HS-5 (cell line): ENCODE measurements around the gene FATE1.

Experiments
- DNase-seq: peaks from one replicate; pipeline ENCODE4 v3.0.0-alpha.2; 2012; ENCODE audit warnings: low read depth

Gene FATE1

DNA sequence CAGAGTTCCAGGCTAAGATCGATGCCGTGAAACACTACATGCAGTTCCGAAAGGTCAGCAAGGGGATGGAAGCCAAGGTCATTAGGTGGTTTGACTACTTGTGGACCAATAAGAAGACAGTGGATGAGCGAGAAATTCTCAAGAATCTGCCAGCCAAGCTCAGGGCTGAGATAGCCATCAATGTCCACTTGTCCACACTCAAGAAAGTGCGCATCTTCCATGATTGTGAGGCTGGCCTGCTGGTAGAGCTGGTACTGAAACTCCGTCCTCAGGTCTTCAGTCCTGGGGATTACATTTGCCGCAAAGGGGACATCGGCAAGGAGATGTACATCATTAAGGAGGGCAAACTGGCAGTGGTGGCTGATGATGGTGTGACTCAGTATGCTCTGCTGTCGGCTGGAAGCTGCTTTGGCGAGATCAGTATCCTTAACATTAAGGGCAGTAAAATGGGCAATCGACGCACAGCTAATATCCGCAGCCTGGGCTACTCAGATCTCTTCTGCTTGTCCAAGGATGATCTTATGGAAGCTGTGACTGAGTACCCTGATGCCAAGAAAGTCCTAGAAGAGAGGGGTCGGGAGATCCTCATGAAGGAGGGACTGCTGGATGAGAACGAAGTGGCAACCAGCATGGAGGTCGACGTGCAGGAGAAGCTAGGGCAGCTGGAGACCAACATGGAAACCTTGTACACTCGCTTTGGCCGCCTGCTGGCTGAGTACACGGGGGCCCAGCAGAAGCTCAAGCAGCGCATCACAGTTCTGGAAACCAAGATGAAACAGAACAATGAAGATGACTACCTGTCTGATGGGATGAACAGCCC lies 28.0 kb downstream of the FATE1 start:
- DNase-seq: no peak

DNA sequence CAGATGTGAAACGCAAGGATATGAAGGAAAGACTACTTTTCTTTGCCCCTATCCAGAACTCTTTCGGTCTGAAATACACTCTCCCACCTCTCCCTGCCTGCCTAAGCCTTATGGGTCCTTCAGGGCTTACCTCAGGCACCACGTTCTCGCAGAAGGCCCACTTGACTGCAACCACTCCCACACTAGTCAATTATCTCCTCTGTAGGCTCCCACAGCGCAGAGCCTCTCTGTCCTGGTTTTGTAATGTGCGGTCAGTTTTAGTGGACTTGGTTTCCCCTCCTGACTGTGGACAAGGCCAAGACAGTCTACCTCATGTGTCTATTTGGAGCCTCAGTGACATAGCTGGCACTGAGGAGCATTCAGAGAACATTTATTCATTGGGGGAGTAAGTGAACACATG lies 29.8 kb downstream of the FATE1 start:
- no peak for DNase-seq

DNA sequence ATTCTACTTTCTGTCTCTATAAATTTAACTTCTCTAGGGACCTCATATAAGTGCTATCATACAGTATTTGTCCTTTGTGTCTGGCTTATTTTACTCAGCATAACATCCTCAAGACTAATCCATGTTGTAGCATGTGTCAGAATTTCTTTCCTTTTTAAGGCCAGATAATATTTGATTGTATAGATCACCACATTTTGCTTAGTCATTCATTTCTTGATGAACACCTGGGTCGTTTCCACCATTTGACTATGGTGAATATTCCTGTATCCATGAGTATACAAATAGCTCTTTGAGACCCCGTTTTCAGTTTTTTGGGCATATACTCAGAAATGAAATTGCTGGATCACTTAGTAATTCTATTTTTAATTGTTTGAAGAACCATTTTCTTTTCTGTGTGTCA lies 30.7 kb downstream of the FATE1 start:
- DNase-seq: no peak

DNA sequence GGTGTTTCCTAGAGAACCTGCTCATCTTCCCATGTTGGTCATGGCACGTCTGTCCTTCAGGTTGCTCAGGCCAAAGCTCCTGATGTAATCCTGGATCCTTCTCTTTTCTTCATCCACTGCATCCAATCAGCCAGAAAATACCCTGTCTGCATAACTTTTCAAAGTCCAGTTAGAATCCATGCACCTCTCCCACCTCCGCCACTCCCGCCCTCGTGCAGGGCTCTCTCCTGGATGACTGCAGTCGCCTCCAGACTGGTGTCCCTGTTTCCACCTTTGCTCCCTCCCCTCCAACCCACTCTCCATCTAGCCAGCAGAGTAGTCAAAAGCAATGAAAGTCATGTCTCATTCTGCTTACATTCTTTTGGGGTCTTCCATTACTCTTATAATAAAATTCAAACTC lies 34.7 kb downstream of the FATE1 start:
- no peak for DNase-seq

DNA sequence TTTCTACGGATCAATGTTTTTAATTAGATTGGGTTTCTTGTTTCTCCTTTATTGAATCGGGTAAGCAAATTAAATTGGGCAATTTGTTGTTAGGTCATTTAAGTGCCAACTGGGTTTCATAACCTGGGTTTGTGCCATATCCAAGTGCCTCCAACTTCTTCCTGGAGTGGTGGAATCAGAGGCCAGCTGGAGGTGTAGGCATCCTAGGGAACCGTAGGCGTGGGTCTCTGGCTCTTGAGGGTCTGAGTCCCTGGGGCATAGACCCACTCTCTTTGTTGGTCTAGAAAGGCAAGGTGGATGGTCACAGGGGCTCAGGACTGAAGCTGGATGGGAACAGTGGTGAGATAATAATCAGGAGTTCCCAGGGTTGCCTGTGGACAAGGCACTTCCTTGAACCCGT lies 37.0 kb downstream of the FATE1 start:
- no peak for DNase-seq

DNA sequence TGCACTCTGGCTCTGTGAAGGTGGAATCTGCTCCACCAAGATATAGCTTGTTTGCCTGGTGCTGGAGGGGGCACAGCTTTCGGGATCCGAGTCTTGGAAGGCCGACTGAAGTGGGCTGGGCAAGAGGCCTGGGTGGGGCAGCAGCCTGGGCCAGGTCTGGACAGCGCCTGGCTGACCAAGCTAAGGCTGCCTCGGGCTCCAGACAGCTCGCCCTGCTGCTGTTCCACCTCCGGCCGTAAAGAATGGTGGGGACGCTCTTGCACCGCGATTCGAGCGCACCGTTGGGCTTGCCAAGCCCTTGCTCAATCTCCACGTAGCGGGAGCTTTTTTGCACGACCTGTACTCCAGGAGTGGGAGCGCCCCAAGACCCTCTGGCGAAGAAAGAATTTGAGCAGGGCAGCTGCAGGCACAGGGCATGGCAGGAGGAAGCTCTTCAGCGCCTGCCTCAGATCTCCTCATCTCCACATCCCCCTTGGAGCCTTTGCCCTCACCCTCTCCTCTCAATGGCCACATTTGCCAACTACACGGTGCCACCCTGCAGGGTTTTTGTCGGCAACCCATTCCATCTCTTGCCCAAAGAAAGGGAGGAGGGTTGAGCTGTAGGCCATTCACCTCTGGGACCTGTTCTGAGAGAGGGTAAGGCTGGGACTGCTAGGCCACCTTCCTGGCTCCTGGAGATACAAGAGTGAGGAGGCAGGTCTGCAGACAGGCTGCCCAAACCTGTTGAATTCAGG lies 37.6 kb downstream of the FATE1 start:
- DNase-seq: no peak

DNA sequence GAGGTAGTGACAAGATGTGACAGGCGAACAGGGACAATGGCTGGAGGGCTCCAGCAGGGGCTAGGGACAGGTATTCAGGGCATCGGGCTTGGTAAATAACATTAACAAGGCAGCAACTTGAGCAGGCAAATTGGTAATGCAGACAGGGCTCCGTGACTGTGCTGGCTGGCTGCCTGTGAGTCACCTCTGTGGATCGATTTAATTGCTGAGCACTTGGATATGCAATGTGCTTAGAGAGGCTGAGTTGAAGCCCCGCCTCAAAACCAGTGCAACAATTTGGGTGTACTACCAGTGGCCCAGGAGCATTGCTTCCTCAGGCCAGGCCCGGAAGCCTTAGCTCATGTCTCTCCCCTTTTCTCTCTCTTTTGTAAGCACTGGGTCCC lies 38.2 kb downstream of the FATE1 start:
- peak; percentile 43 for DNase-seq

DNA sequence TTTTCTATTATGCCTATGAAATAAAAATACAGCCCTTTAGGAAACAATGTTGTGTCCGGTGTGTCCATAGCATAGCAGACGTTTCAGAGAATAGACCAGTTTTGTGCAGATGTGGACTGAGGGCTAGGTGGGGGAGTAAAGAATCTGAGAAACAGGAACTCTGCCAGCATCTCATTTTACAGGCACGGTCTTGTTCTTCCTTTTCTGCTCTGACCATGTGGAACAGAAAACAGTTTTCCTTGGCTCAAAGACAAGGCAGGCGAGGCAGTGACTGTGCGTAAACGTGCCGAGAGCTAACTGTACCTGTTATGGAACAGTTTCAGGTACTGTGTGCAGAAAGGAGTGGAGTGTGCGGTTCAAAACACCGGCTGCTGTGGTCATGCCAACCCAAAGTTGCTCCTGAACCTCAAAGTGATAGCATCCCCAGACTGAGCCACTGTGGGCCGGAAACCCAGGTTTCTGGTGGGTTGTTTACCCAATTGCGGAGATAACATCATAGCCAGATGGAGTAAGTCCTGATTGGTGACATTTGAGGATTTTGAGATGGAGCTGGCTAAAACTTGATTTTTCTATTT lies 38.9 kb downstream of the FATE1 start:
- DNase-seq: no peak

DNA sequence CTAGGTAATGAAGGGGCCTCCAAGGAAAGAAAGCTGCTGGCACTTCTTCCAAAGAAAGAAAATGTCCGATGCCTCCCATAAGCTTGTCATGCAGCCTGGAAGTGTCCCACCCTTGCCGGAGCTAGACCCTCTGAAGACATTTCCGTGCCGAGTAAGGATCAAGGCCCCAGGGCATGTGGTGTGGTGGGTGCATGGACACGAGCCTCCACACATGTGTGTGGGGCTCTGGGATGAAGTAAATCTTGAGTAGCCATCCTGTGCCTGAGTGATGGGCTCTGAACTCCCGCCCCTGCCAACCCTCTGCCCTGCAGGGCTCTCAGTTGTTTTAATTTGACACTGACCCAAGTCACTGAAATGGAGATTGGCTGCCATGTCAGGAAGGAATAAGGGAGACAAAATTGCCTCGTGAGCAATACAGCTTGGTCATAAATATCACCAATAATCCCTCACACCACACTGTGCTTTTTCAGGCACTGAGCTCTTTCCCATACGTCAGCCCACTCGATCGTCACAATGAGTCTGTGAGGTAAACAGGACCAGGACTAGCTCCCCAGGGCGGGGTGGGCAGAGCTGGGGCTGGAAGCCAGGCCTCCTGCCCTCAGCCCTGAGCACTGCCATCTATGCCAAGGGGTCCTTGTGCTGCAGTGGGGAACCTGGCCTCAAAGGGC lies 43.3 kb downstream of the FATE1 start:
- DNase-seq: no peak

DNA sequence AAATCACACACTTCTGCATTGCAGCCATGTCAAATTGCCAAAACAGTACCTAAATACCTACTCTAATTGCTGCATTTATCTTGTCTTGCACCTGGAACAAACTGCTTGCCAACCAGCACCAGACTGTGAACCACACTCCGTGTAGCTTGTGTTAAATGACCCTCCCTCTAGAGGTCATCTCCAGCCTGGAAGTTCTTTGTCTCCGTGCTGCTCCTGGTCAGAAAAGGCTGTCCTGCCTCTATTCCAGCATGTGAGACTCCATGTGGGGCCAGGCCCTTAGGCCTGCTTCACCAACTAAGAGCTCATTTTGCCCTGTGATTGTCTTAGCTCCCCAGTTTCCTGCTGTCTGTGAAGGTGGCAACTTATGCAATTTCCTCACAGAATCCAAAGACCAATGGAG lies 47.0 kb downstream of the FATE1 start:
- DNase-seq: no peak

DNA sequence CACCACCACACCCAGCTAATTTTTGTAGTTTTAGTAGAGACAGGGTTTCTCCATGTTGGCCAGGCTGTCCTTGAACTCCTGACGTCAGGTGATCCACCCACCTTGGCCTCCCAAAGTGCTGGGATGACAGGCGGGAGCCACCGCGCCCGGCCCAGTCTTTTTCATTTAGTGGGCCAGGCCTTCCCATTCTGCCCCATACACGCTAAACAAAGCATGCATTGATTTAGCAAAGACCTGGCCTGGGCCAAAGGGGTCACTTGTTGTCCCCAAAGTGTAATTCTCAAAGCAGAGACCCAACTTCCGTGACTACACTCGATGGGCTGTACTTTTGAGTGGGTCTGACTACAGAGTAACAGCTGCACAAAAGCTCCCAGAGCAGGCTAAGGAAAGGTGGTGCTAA lies 47.9 kb downstream of the FATE1 start:
- no peak for DNase-seq

DNA sequence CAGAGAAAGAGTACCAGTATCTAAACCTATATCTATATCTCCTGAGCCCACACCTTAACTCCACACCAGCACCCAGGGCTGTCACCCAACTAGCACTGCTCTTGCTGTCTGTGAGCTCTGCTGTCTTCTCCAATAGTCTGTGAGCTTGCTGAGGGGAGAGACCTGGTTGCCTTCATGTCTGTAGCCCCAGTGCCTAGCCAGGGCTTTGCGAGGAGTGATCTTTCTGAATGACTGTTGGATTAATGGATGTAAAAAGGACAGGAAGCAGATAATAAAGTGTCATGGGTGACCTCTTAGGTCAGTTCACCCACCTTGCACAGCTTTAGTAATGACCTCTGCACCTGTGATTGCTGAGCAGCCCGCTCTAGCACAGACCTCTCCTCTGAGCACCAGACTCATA lies 49.2 kb downstream of the FATE1 start:
- DNase-seq: no peak

DNA sequence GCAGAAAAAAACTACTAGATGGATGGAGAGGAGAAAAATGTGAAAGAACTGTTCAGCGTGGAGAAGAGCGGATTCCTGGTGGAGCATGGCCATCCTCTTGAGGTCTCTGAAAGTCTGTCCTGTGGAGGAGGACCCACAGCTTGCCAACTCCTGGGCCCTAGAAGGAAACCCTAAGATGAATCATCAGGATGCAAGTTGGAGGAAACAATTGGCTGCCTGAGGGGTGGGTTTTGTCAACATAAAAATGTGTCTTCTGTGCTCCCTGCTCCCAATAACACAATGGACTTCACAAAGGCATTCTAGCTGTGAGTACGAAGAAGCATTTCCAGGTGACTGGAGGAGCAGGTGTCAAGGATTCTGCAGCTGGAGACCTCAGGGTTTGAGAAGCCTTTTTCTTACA lies 55.9 kb downstream of the FATE1 start:
- DNase-seq: no peak
